SJSA1 (cell line): Measurements from ENCODE around the gene MEPE. TPM values are rescaled to one million over a fixed set of nuclear protein-coding genes. Genes with fewer than 3 reads are reported as not detected.
A peak's percentile ranks its signal among the peaks of the same experiment; 100 is the strongest.

Experiments used
- DNase-seq, 2 experiments: peaks; one replicate each; pipeline ENCODE4 v3.0.0-alpha.2; 2015 to 2020; ENCODE audit warnings: low spot score in 2 of 2, low read depth in 1 of 2
- H3K27ac ChIP-seq: fragments of 250-450 bp; sonication (Bioruptor Pico); 2 replicates; pipeline ENCODE4 v1.5.1; 2020; ENCODE audit warnings: mild to moderate bottlenecking, moderate library complexity
- H3K27me3 ChIP-seq: fragments of 250-450 bp; sonication (Bioruptor Pico); replicated peaks from 2 replicates; pipeline ENCODE4 v1.5.1; 2020; ENCODE audit warnings: mild to moderate bottlenecking, moderate library complexity
- H3K36me3 ChIP-seq: fragments of 250-450 bp; sonication (Bioruptor Pico); 2 replicates; pipeline ENCODE4 v1.5.1; 2020; ENCODE audit warnings: mild to moderate bottlenecking
- H3K4me1 ChIP-seq: fragments of 250-450 bp; sonication (Bioruptor Pico); replicated peaks from 2 replicates; pipeline ENCODE4 v1.6.1; 2021; ENCODE audit warnings: mild to moderate bottlenecking
- H3K4me3 ChIP-seq: fragments of 250-450 bp; sonication (Bioruptor Pico); 2 replicates; pipeline ENCODE4 v1.5.1; 2020; ENCODE audit warnings: mild to moderate bottlenecking
- H3K9me3 ChIP-seq: fragments of 250-450 bp; sonication (Bioruptor Pico); replicated peaks from 2 replicates; pipeline ENCODE4 v1.5.1; 2020; ENCODE audit warnings: mild to moderate bottlenecking
- total RNA-seq: library from RNA; depleted of rRNA; stranded (reverse); fragments of >200 nt; shearing (Covaris generic); gene quantifications from 2 replicates; pipeline ENCODE4 v1.2.3, GENCODE V29; 2014

The MEPE gene
- total RNA-seq, 1 experiment from 2014 or later, result 0.24 TPM

- no peak for DNase-seq
- H3K27me3 ChIP-seq, result no peaks in the 10 kb centered on the region
- no peak overlapping the region for H3K27ac ChIP-seq
These were observed 9.0 kb upstream of the MEPE start for GRCh38 chr4:87823724-87824123.

GRCh38 chr4:87824352-87824751, 8.4 kb upstream of the MEPE start:
- no peaks in the 10 kb centered on the region for H3K36me3 ChIP-seq
- no peaks in the 10 kb centered on the region for H3K9me3 ChIP-seq
- no peak for DNase-seq
- no peaks in the 10 kb centered on the region for H3K27me3 ChIP-seq
- peaks cover 11% of the 10 kb centered on the region for H3K4me1 ChIP-seq
- H3K27ac ChIP-seq, result no peak overlapping the region
- no peak overlapping the region for H3K4me3 ChIP-seq

More at GRCh38 chr4:87823724-87824123, 9.0 kb upstream of the MEPE start:
- Histone ChIP-seq H3K9me3 (no peaks in the 10 kb centered on the region), H3K36me3 (no peaks in the 10 kb centered on the region), H3K4me1 (peaks cover 17% of the 10 kb centered on the region), H3K4me3 (no peak overlapping the region)

GRCh38 chr4:87834401-87834800, 1.6 kb downstream of the MEPE start:
- no peak overlapping the region for H3K4me3 ChIP-seq
- no peaks in the 10 kb centered on the region for H3K27me3 ChIP-seq
- no peaks in the 10 kb centered on the region for H3K9me3 ChIP-seq
- no peak overlapping the region for H3K27ac ChIP-seq
- H3K4me1 ChIP-seq, result peaks cover 11% of the 10 kb centered on the region
- no peak for DNase-seq
- H3K36me3 ChIP-seq, result no peaks in the 10 kb centered on the region

GRCh38 chr4:87835197-87835596, 2.4 kb downstream of the MEPE start:
- Histone ChIP-seq H3K4me1 (peaks cover 11% of the 10 kb centered on the region), H3K27ac (no peak overlapping the region), H3K27me3 (no peaks in the 10 kb centered on the region), H3K4me3 (no peak overlapping the region), H3K36me3 (no peaks in the 10 kb centered on the region), H3K9me3 (no peaks in the 10 kb centered on the region)
- no peak for DNase-seq

- DNase-seq, result no peak
- no peaks in the 10 kb centered on the region for H3K27me3 ChIP-seq
- H3K27ac ChIP-seq, result no peak overlapping the region
- H3K4me3 ChIP-seq, result no peak overlapping the region
- no peaks in the 10 kb centered on the region for H3K9me3 ChIP-seq
- H3K4me1 ChIP-seq, result peaks cover 11% of the 10 kb centered on the region
- no peaks in the 10 kb centered on the region for H3K36me3 ChIP-seq
These were observed 3.0 kb downstream of the MEPE start for GRCh38 chr4:87835743-87836142.

- DNase-seq, result no peak
- H3K27me3 ChIP-seq, result no peaks in the 10 kb centered on the region
- no peak overlapping the region for H3K27ac ChIP-seq
- peaks cover 11% of the 10 kb centered on the region for H3K4me1 ChIP-seq
- no peaks in the 10 kb centered on the region for H3K36me3 ChIP-seq
- no peaks in the 10 kb centered on the region for H3K9me3 ChIP-seq
- H3K4me3 ChIP-seq, result no peak overlapping the region
These were observed 5.4 kb downstream of the MEPE start for GRCh38 chr4:87838205-87838604.

- DNase-seq, result peak in 1 of 2 experiments; percentile 38
- Histone ChIP-seq H3K9me3 (no peaks in the 10 kb centered on the region), H3K27ac (no peak overlapping the region), H3K4me3 (no peak overlapping the region), H3K4me1 (peaks cover 17% of the 10 kb centered on the region), H3K36me3 (no peaks in the 10 kb centered on the region), H3K27me3 (no peaks in the 10 kb centered on the region)
These were observed 6.3 kb downstream of the MEPE start for GRCh38 chr4:87838890-87839591.

GRCh38 chr4:87839592-87839946, 6.8 kb downstream of the MEPE start:
- no peak overlapping the region for H3K4me3 ChIP-seq
- H3K4me1 ChIP-seq, result peaks cover 17% of the 10 kb centered on the region
- no peak for DNase-seq

GRCh38 chr4:87840149-87840548, 7.4 kb downstream of the MEPE start:
- Histone ChIP-seq H3K4me3 (no peak overlapping the region), H3K27ac (no peak overlapping the region), H3K36me3 (no peaks in the 10 kb centered on the region), H3K27me3 (no peaks in the 10 kb centered on the region), H3K4me1 (peaks cover 12% of the 10 kb centered on the region), H3K9me3 (no peaks in the 10 kb centered on the region)
- DNase-seq, result no peak

More at GRCh38 chr4:87839592-87839946, 6.8 kb downstream of the MEPE start:
- Histone ChIP-seq H3K27ac (no peak overlapping the region), H3K36me3 (no peaks in the 10 kb centered on the region), H3K27me3 (no peaks in the 10 kb centered on the region), H3K9me3 (no peaks in the 10 kb centered on the region)

- peaks cover 8% of the 10 kb centered on the region for H3K4me1 ChIP-seq
- peak; percentile 38 to 48 for DNase-seq
- no peaks in the 10 kb centered on the region for H3K9me3 ChIP-seq
- no peak overlapping the region; the same call in 1 of the 2 replicates for H3K27ac ChIP-seq
- H3K27me3 ChIP-seq, result no peaks in the 10 kb centered on the region
- H3K36me3 ChIP-seq, result no peaks in the 10 kb centered on the region
- no peak overlapping the region for H3K4me3 ChIP-seq
These were observed 11.2 kb downstream of the MEPE start for GRCh38 chr4:87843936-87844335.

GRCh38 chr4:87844452-87844851, 11.7 kb downstream of the MEPE start:
- Histone ChIP-seq H3K4me1 (peaks cover 8% of the 10 kb centered on the region), H3K9me3 (no peaks in the 10 kb centered on the region; the same call in 1 of the 2 replicates), H3K36me3 (no peaks in the 10 kb centered on the region), H3K27ac (no peak overlapping the region; the same call in 1 of the 2 replicates), H3K27me3 (no peaks in the 10 kb centered on the region), H3K4me3 (no peak overlapping the region)
- DNase-seq, result no peak

GRCh38 chr4:87846226-87846625, 13.5 kb downstream of the MEPE start:
- Histone ChIP-seq H3K36me3 (no peaks in the 10 kb centered on the region), H3K9me3 (no peaks in the 10 kb centered on the region; the same call in 1 of the 2 replicates), H3K27ac (no peak overlapping the region), H3K4me3 (no peak overlapping the region), H3K4me1 (peaks cover 8% of the 10 kb centered on the region), H3K27me3 (no peaks in the 10 kb centered on the region)
- DNase-seq, result no peak

- no peaks in the 10 kb centered on the region for H3K36me3 ChIP-seq
- peaks cover 6% of the 10 kb centered on the region for H3K4me1 ChIP-seq
- no peak overlapping the region for H3K4me3 ChIP-seq
- DNase-seq, result peak in 1 of 2 experiments; percentile 38
- H3K27ac ChIP-seq, result no peak overlapping the region
- H3K9me3 ChIP-seq, result no peaks in the 10 kb centered on the region; the same call in 1 of the 2 replicates
- no peaks in the 10 kb centered on the region for H3K27me3 ChIP-seq
These were observed 16.0 kb downstream of the MEPE start for GRCh38 chr4:87848622-87849351.

GRCh38 chr4:87849612-87850011, 16.8 kb downstream of the MEPE start:
- H3K4me1 ChIP-seq, result no peaks in the 10 kb centered on the region; the same call in 1 of the 2 replicates
- H3K4me3 ChIP-seq, result no peak overlapping the region
- H3K27me3 ChIP-seq, result no peaks in the 10 kb centered on the region
- H3K36me3 ChIP-seq, result no peaks in the 10 kb centered on the region
- no peaks in the 10 kb centered on the region; the same call in 1 of the 2 replicates for H3K9me3 ChIP-seq
- no peak overlapping the region for H3K27ac ChIP-seq
- no peak for DNase-seq
